ENCODE results near the gene DNAH17.
A peak's percentile ranks its signal among the peaks of the same experiment; 100 is the strongest.

Gene DNAH17

DNA sequence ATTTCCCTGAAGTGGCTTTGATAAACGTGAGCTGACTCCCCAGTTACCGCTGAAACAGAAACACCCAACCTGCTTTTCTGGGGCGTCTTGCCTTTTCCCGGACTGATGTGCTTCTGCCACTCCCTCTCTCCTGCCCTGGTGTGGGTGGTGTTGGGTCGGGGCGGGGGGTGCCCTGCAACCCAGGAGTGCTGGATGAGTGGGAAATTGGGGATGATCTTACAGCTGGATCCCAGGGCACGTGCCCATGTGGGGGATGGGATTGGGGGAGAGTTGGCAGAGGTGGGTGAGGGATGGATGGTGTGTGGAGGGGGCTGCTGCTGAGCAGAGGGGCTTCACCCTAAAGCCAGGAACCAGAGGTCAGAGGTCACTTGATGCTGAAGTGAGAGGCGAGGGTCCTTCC is 170.3 kb downstream of the DNAH17 start:
- no peak overlapping the region for H3K4me3 Mint-ChIP-seq
- peak overlapping the region; percentile 57 for H3K27ac Mint-ChIP-seq (ENCODE audit: low read depth)
- no peaks in the 10 kb centered on the region for H3K9me3 Mint-ChIP-seq
- H3K36me3 Mint-ChIP-seq (ENCODE audit: insufficient read depth), result peaks cover 25% of the 10 kb centered on the region
- ATAC-seq (replicated peaks; ENCODE audit: extremely low read depth, poor library complexity, severe bottlenecking) (no peak), DNase-seq (ENCODE audit: low spot score in 2 of 2) (no peak)
- H3K27me3 Mint-ChIP-seq, result no peaks in the 10 kb centered on the region
- peaks cover 33% of the 10 kb centered on the region for H3K4me1 Mint-ChIP-seq

DNA sequence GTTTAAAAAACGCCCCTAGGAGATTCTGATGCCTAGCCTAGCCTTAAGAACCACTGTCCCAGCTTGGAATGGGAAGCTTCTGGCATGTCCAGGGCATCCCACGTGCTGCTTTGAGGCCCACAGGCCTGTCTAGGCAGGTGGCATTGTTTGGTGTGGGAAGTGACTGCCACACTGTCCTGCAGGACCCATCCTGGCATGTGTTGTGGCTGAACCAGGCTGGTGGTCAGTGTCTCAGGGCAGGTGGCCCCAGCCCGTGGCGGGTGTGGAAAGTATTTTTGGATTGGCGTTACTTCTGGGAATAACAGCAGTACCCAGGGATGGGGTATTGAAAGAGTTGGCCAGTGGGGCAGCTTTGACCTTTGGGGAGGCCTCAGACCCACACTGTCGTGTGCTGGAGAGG is 170.8 kb downstream of the DNAH17 start:
- peaks cover 30% of the 10 kb centered on the region for H3K36me3 Mint-ChIP-seq (ENCODE audit: insufficient read depth)
- DNase-seq (ENCODE audit: low spot score in 2 of 2) (no peak), ATAC-seq (replicated peaks; ENCODE audit: extremely low read depth, poor library complexity, severe bottlenecking) (no peak)
- H3K27ac Mint-ChIP-seq (ENCODE audit: low read depth), result peak overlapping the region; percentile 57
- no peak overlapping the region for H3K4me3 Mint-ChIP-seq
- peaks cover 30% of the 10 kb centered on the region for H3K4me1 Mint-ChIP-seq
- H3K9me3 Mint-ChIP-seq, result no peaks in the 10 kb centered on the region
- H3K27me3 Mint-ChIP-seq, result no peaks in the 10 kb centered on the region

DNA sequence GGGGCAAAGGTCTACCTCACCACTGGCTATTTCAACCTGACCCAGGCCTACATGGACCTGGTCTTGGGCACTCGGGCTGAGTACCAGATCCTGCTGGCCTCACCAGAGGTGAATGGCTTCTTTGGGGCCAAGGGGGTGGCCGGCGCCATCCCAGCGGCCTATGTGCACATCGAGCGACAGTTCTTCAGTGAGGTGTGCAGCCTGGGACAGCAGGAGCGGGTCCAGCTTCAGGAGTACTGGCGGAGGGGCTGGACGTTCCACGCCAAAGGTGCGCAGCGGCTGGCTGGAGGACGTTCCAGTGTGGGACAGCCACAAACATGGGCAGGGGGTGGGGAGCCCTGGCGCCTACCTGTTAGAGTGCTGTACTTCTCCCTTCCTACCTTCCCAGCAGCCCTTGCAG is 173.4 kb downstream of the DNAH17 start:
- no peak overlapping the region for H3K4me3 Mint-ChIP-seq
- H3K27me3 Mint-ChIP-seq, result no peaks in the 10 kb centered on the region
- no peaks in the 10 kb centered on the region for H3K9me3 Mint-ChIP-seq
- DNase-seq (ENCODE audit: low spot score in 2 of 2), result no peak
- no peak overlapping the region for H3K27ac Mint-ChIP-seq (ENCODE audit: low read depth)
- H3K36me3 Mint-ChIP-seq (ENCODE audit: insufficient read depth), result peaks cover 51% of the 10 kb centered on the region
- H3K4me1 Mint-ChIP-seq, result peaks cover 15% of the 10 kb centered on the region
- no peak for ATAC-seq (replicated peaks; ENCODE audit: extremely low read depth, poor library complexity, severe bottlenecking)

DNA sequence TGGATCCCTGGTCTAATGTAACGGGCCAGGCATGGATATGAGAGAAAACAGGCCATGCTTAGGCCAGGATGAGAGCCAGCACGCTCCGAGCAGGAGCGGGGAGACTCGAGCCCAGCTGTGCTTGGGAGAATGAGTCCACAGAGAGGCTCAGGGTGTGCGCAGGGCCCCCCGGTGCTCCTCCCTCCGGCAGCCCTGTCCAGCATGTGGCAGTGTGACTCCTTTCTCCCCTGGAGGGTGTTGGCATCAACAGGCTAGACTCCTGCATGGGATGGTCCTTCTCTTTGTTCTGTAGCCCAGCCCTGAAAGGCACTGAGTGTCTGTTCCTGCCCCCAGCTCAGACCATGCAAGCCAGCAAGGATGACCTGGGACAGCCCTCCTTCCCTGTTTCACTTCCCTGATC is 175.3 kb downstream of the DNAH17 start:
- Mint-ChIP-seq H3K27me3 (no peaks in the 10 kb centered on the region), H3K27ac (ENCODE audit: low read depth) (no peak overlapping the region), H3K4me3 (no peak overlapping the region), H3K4me1 (peaks cover 14% of the 10 kb centered on the region), H3K9me3 (no peaks in the 10 kb centered on the region), H3K36me3 (ENCODE audit: insufficient read depth) (peaks cover 64% of the 10 kb centered on the region)
- ATAC-seq (replicated peaks; ENCODE audit: extremely low read depth, poor library complexity, severe bottlenecking) (no peak), DNase-seq (ENCODE audit: low spot score in 2 of 2) (no peak)

DNA sequence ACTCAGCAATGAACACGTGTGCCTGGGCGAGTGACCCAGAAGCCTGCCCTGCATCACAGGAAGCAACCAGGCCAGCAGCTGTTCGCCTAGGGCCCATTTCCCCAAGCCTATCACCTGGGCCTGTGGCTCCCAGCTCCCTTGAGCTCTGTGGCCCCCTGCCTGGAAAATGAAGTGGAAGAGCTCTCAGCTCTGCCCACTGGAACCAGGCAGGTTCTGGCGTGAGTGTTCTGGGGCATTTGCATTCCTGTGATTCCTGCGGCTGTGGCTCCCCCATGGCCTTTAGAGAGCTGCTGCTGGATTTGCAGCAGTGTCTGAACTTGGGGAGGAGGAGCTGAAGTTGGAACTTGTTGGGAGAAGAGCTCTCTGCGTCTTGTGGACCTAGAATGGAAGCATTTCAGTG is 175.9 kb downstream of the DNAH17 start:
- Mint-ChIP-seq H3K4me1 (peaks cover 14% of the 10 kb centered on the region), H3K27me3 (no peaks in the 10 kb centered on the region), H3K9me3 (no peaks in the 10 kb centered on the region), H3K27ac (ENCODE audit: low read depth) (no peak overlapping the region), H3K36me3 (ENCODE audit: insufficient read depth) (peaks cover 66% of the 10 kb centered on the region), H3K4me3 (no peak overlapping the region)
- ATAC-seq (replicated peaks; ENCODE audit: extremely low read depth, poor library complexity, severe bottlenecking) (no peak), DNase-seq (ENCODE audit: low spot score in 2 of 2) (no peak)

DNA sequence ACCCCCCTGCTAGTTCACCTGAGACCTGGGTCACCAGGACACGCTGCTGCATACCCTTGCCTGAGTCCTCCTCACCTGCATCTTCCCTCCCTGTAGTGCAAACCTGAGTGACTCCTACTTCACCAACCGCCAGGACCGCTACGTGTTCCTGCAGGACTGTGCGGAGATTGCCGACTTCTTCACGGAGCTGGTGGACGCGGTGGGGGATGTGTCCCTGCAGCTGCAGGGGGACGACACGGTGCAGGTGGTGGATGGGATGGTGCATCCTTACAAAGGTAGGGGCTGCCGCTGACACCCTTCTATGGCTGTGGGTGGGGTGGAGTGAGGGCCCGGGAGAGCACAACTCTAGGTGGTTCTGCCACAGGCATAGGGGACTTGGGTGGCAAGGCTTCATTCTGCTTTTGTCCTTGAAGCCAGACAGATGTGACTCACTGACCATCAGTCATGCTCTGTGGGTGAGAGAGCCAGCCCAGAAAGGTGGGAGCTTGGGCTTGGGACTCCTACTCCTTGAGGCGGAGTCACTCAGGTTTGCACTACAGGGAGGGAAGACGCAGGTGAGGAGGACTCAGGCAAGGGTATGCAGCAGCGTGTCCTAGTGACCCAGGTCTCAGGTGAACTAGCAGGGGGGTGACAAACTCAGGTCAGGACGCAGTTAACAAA is 176.5 kb downstream of the DNAH17 start:
- Mint-ChIP-seq H3K4me3 (no peak overlapping the region), H3K27me3 (no peaks in the 10 kb centered on the region), H3K36me3 (ENCODE audit: insufficient read depth) (peaks cover 66% of the 10 kb centered on the region), H3K27ac (ENCODE audit: low read depth) (no peak overlapping the region), H3K4me1 (peaks cover 12% of the 10 kb centered on the region), H3K9me3 (no peaks in the 10 kb centered on the region)
- DNase-seq (ENCODE audit: low spot score in 2 of 2) (no peak), ATAC-seq (replicated peaks; ENCODE audit: extremely low read depth, poor library complexity, severe bottlenecking) (no peak)

DNA sequence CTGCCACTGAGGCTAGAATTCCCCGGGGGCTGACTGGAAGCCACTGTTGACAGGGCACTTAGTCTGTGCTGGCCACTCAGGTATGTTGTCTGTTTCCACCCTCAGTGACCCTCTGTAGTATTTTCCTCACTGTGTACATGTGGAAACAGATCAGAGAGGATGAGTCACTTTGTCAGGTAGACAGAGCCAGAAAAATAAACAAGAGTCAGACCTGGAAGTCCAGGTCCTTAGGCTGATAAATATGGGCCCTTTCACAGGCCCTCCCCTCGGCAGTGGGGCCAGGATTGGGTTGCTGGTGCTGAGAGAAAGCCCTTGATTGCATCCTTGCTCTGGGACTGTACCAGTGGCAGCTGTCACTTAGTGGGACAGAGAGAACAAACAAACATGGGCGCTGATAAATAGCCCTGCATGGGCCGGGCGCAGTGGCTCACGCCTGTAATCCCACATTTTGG is 177.5 kb downstream of the DNAH17 start:
- peaks cover 69% of the 10 kb centered on the region for H3K36me3 Mint-ChIP-seq (ENCODE audit: insufficient read depth)
- H3K4me1 Mint-ChIP-seq, result peaks cover 14% of the 10 kb centered on the region
- H3K27me3 Mint-ChIP-seq, result no peaks in the 10 kb centered on the region
- no peak for ATAC-seq (replicated peaks; ENCODE audit: extremely low read depth, poor library complexity, severe bottlenecking)
- no peak for DNase-seq (ENCODE audit: low spot score in 2 of 2)
- no peak overlapping the region for H3K27ac Mint-ChIP-seq (ENCODE audit: low read depth)
- H3K4me3 Mint-ChIP-seq, result no peak overlapping the region
- H3K9me3 Mint-ChIP-seq, result no peaks in the 10 kb centered on the region

DNA sequence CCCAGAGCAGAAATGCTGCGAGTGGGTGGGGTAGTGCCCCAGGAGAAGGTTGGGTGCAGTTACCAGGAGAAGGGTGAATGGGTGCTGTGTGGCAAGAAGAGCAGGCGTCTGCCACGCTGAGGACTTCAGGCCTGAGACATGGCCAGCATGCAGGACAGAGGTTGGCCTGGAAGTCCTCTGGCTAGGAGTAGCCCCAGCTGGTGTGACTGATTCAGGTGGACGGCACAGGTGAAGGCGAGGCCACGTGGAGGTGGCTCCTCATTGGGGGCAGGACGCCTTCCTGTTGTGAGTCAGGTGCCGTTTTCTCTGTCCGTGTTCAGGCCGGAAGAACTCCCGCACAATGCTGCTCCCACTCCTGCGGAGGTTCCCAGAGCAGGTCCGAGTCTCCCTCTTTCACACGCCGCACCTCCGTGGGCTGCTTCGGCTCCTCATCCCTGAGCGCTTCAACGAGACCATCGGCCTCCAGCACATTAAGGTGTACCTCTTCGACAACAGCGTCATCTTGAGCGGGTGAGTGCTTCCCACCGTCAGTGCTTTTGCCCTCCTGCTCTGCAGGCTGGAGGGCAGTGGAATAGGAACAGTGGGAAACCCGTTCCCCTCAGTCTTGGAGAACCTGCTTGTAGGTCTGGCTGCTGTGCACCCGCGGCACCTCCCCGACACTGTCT is 178.0 kb downstream of the DNAH17 start:
- H3K27ac Mint-ChIP-seq (ENCODE audit: low read depth), result no peak overlapping the region
- DNase-seq (ENCODE audit: low spot score in 2 of 2) (no peak), ATAC-seq (replicated peaks; ENCODE audit: extremely low read depth, poor library complexity, severe bottlenecking) (no peak)
- H3K9me3 Mint-ChIP-seq, result no peaks in the 10 kb centered on the region
- H3K4me1 Mint-ChIP-seq, result peaks cover 14% of the 10 kb centered on the region
- peaks cover 66% of the 10 kb centered on the region for H3K36me3 Mint-ChIP-seq (ENCODE audit: insufficient read depth)
- H3K27me3 Mint-ChIP-seq, result no peaks in the 10 kb centered on the region
- no peak overlapping the region for H3K4me3 Mint-ChIP-seq

DNA sequence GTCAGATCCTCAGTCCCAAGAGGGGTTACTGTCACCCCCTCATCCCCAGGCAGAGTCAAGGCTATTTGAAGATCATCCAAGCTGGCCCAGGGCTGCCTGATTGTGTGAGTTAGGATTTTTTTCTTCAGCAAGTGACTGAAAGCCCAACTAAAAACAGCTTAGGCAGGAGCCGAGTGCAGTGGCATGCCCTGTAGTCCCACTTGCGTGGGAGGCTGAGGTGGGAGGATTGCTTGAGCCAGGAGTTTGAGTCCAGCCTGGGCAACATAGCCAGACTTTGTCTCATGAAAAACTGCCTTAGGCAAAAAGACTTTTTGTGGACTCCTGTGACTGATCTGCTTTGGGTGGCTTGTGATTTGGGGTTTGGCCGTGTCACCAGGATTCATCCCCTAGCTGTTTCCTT is 178.8 kb downstream of the DNAH17 start:
- Mint-ChIP-seq H3K4me1 (peaks cover 12% of the 10 kb centered on the region), H3K27me3 (no peaks in the 10 kb centered on the region), H3K27ac (ENCODE audit: low read depth) (no peak overlapping the region), H3K9me3 (no peaks in the 10 kb centered on the region), H3K36me3 (ENCODE audit: insufficient read depth) (peaks cover 64% of the 10 kb centered on the region), H3K4me3 (no peak overlapping the region)
- no peak for ATAC-seq (replicated peaks; ENCODE audit: extremely low read depth, poor library complexity, severe bottlenecking)
- DNase-seq (ENCODE audit: low spot score in 2 of 2), result no peak

DNA sequence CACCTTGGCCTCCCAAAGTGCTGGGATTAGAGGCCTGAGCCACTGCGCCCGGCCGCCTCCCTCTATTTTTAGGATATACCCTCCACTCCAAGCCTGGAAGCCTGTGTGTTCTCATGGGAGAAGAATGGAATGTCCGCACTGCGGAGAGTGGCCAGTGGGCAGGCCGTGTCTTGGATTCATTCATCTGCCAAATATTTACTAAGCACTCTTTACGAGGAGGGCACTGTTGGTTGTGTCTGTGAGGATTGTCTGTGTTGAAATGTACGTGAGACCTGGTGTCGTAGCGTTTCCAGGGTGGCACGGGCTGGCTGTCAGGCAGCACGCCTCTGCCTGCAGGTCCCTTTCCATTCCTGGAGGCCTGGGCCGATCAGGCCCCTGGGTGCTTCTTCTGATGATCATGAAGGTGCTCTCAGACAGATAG is 179.5 kb downstream of the DNAH17 start:
- no peak overlapping the region for H3K4me3 Mint-ChIP-seq
- H3K4me1 Mint-ChIP-seq, result peaks cover 12% of the 10 kb centered on the region
- H3K9me3 Mint-ChIP-seq, result no peaks in the 10 kb centered on the region
- H3K36me3 Mint-ChIP-seq (ENCODE audit: insufficient read depth), result peaks cover 59% of the 10 kb centered on the region
- no peaks in the 10 kb centered on the region for H3K27me3 Mint-ChIP-seq
- ATAC-seq (replicated peaks; ENCODE audit: extremely low read depth, poor library complexity, severe bottlenecking) (no peak), DNase-seq (ENCODE audit: low spot score in 2 of 2) (no peak)
- no peak overlapping the region for H3K27ac Mint-ChIP-seq (ENCODE audit: low read depth)

DNA sequence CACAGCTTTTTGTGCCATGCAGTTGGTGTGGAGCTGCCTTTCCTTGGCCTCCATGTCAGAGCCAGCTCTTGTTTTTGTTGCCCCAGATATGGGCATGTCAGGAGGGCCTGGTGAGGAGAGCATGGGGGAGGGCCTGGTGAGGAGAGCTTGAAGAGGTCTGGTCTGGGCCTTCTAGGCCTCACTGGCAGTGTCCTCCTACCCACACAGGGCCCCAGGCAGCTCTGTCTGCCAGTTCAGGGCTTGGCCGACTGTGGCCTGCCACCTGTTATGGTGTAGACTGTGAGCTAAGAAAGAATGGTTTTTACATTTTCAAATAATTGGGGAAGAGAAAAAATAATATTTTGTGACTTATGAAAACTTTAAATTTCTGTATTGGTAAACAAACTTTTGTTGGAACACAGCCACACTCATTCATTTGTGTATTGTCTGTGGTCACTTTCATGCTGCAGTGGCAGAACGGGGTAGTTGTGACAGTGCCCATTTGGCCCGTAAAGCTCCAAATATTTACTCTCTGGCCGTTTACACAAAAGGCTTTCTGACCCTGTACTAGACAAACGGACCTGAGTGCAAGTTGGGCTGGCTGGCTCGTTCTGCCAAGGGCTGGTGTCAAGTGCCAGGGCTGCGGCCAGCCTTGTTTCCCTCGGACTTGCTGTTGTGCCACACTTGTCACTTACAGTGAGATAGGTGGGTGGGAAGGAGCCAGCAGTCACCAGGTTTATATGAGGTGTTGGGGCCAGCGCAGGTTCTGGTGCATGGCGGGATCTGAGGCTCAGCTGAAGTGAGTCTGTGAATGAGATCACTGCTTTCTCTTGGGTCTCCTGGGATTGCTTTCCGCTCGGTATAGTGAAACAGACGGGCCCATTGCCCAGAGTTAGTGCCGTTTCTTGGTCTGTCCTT is 180.5 kb downstream of the DNAH17 start:
- no peak for DNase-seq (ENCODE audit: low spot score in 2 of 2)
- Mint-ChIP-seq H3K4me3 (no peak overlapping the region), H3K27ac (ENCODE audit: low read depth) (no peak overlapping the region), H3K36me3 (ENCODE audit: insufficient read depth) (peaks cover 57% of the 10 kb centered on the region), H3K4me1 (peaks cover 12% of the 10 kb centered on the region), H3K27me3 (no peaks in the 10 kb centered on the region), H3K9me3 (no peaks in the 10 kb centered on the region)
- ATAC-seq (replicated peaks; ENCODE audit: extremely low read depth, poor library complexity, severe bottlenecking), result no peak

DNA sequence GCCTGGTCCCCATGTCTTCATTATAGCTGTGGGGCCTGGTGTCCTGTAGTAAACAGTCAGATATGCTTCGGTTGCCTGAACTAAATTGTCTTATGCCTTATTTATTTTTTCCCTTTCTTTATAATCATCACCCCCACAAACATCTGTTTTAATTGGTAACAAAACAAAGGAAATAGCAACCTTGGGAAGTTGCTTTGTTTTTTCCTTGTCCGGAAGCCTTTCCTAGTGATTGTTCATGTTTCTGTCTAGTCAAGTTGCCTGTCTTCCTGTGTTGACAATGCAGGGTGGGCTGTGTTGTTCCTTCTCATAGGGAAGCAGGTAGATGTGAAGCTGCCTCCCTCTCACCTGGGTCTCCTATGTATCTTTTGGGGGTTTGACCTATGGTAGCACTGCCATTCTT is 182.0 kb downstream of the DNAH17 start:
- H3K27ac Mint-ChIP-seq (ENCODE audit: low read depth), result no peak overlapping the region

More for the DNA sequence above, 182.0 kb downstream of the DNAH17 start:
- H3K4me3 Mint-ChIP-seq, result no peak overlapping the region
- H3K4me1 Mint-ChIP-seq, result peaks cover 12% of the 10 kb centered on the region
- ATAC-seq (replicated peaks; ENCODE audit: extremely low read depth, poor library complexity, severe bottlenecking) (no peak), DNase-seq (ENCODE audit: low spot score in 2 of 2) (no peak)
- H3K36me3 Mint-ChIP-seq (ENCODE audit: insufficient read depth), result peaks cover 49% of the 10 kb centered on the region
- no peaks in the 10 kb centered on the region for H3K27me3 Mint-ChIP-seq
- H3K9me3 Mint-ChIP-seq, result no peaks in the 10 kb centered on the region

Measured in central memory CD8-positive, alpha-beta T cell (primary cell).